T-helper 2 cell (primary cell): ENCODE data around the gene SEMA6A.

Experiments used
- DNase-seq, 5 experiments: peaks; one replicate each; pipeline versions ENCODE4 v3.0.0 to v3.0.0-alpha.2; 2012 to 2022

Gene SEMA6A

GRCh38 chr5:116428966-116429365 lies 145.7 kb downstream of the SEMA6A start:
- DNase-seq: no peak

- DNase-seq: no peak
Measured at GRCh38 chr5:116428413-116428812, 146.2 kb downstream of the SEMA6A start.

- DNase-seq: no peak
Measured at GRCh38 chr5:116424951-116425350, 149.7 kb downstream of the SEMA6A start.

GRCh38 chr5:116424258-116424615 lies 150.4 kb downstream of the SEMA6A start:
- DNase-seq: no peak

- no peak for DNase-seq
Measured at GRCh38 chr5:116423587-116424257, 150.9 kb downstream of the SEMA6A start.

GRCh38 chr5:116423141-116423540 lies 151.5 kb downstream of the SEMA6A start:
- DNase-seq: no peak

- no peak for DNase-seq
Measured at GRCh38 chr5:116421080-116421629, 153.5 kb downstream of the SEMA6A start.

GRCh38 chr5:116420540-116420939 lies 154.1 kb downstream of the SEMA6A start:
- DNase-seq: no peak

- DNase-seq: no peak
Measured at GRCh38 chr5:116419258-116419657, 155.4 kb downstream of the SEMA6A start.

GRCh38 chr5:116418774-116419173 lies 155.8 kb downstream of the SEMA6A start:
- no peak for DNase-seq

GRCh38 chr5:116418016-116418415 lies 156.6 kb downstream of the SEMA6A start:
- no peak for DNase-seq

- DNase-seq: no peak
Measured at GRCh38 chr5:116415989-116416388, 158.6 kb downstream of the SEMA6A start.

GRCh38 chr5:116415182-116415581 lies 159.4 kb downstream of the SEMA6A start:
- no peak for DNase-seq

- no peak for DNase-seq
Measured at GRCh38 chr5:116411101-116411571, 163.5 kb downstream of the SEMA6A start.

- DNase-seq: no peak
Measured at GRCh38 chr5:116410336-116410890, 164.2 kb downstream of the SEMA6A start.

GRCh38 chr5:116409591-116410296 lies 164.9 kb downstream of the SEMA6A start:
- no peak for DNase-seq

GRCh38 chr5:116406306-116407041 lies 168.1 kb downstream of the SEMA6A start:
- no peak for DNase-seq

GRCh38 chr5:116404792-116405191 lies 169.8 kb downstream of the SEMA6A start:
- DNase-seq: no peak

GRCh38 chr5:116404016-116404415 lies 170.6 kb downstream of the SEMA6A start:
- DNase-seq: no peak

GRCh38 chr5:116402235-116402634 lies 172.4 kb downstream of the SEMA6A start:
- DNase-seq: no peak

- DNase-seq: no peak
Measured at GRCh38 chr5:116401576-116401975, 173.0 kb downstream of the SEMA6A start.

GRCh38 chr5:116396476-116397099 lies 178.0 kb downstream of the SEMA6A start:
- DNase-seq: no peak
